ENCODE results near the gene EXOG. TPM values are rescaled to one million over a fixed set of nuclear protein-coding genes. Genes with fewer than 3 reads are reported as not detected.

EXOG gene
- polyA plus RNA-seq, 3 donors = 1.6 to 5.4 (median 2.4) TPM

GRCh38 chr3:38515367-38515766, 19.2 kb downstream of the EXOG start:
- no peaks in the 10 kb centered on the region for H3K9me3 Mint-ChIP-seq
- Histone ChIP-seq H3K4me1 (ENCODE audit: control insufficient read depth in 1 of 2, insufficient read depth in 2 of 2, low read length in 2 of 2) (no peaks in the 10 kb centered on the region), H3K36me3 (replicated peaks in 1 of 2; ENCODE audit: control insufficient read depth in 1 of 2, insufficient read depth in 2 of 2, low read length in 2 of 2) (peaks cover 26 to 68% of the 10 kb centered on the region in 2 donors), H2AFZ (ENCODE audit: insufficient read depth, low read depth, low read length, poor library complexity, severe bottlenecking) (no peak overlapping the region), H3K79me2 (ENCODE audit: insufficient read depth, low read length) (no peaks in the 10 kb centered on the region), H3K9ac (ENCODE audit: insufficient read depth, low read length, poor library complexity, severe bottlenecking) (no peak overlapping the region), H3K4me2 (replicated peaks; ENCODE audit: extremely low read depth, low read length, poor library complexity, severe bottlenecking) (no peak overlapping the region), H4K20me1 (ENCODE audit: insufficient read depth, low read length) (no peaks in the 10 kb centered on the region), H3K9me3 (replicated peaks in 1 of 2; ENCODE audit: control insufficient read depth in 1 of 2, insufficient read depth in 1 of 2, low read length in 2 of 2) (no peaks in the 10 kb centered on the region), H3K27ac (ENCODE audit: low read depth in 1 of 2, low read length in 2 of 2) (no peak overlapping the region), H3K4me3 (replicated peaks in 1 of 3; ENCODE audit: low read depth in 2 of 3, low read length in 3 of 3) (no peak overlapping the region), H3K27me3 (ENCODE audit: control insufficient read depth in 2 of 2, insufficient read depth in 2 of 2, low read length in 2 of 2) (no peaks in the 10 kb centered on the region)
- H3K27me3 Mint-ChIP-seq (ENCODE audit: low read depth in 3 of 3) = peaks cover 0 to 2% (median 0%) of the 10 kb centered on the region in 3 donors
- TF ChIP-seq CTCF (IDR thresholded peaks at IDR 0.05) = no peak
- H3K36me3 Mint-ChIP-seq = peaks cover 54 to 70% of the 10 kb centered on the region in 2 donors
- H3K4me1 Mint-ChIP-seq = peaks cover 4% of the 10 kb centered on the region
- intact Hi-C loops (cut with micrococcal nuclease) = no loop called here
- no peak overlapping the region for H3K4me3 Mint-ChIP-seq
- no peak for DNase-seq
- H3K27ac Mint-ChIP-seq = no peak overlapping the region
- WGBS (ENCODE audit: insufficient coverage) = 87% methylated on average over 4 of the region's 7 CpGs

DNA sequence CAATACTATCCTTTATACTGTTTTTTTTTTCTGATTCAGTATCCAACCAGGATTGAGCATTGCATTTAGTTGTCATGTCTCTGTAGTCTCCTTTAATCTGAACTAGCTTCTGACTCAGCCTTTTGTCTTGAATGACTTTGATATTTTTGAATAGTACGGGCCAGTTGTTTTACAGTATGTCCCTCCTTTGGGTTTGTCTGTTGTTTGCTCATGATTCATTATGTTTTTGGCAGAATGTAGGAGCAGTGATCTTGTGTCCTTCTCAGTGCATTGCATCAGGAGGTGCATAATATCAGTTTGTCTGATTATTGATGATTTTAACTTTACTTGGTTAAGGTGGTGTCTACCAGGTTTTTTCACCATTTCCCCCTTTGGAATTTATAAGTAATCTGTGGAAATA, 20.5 kb downstream of the EXOG start:
- Histone ChIP-seq H3K27ac (ENCODE audit: low read depth in 1 of 2, low read length in 2 of 2) (no peak overlapping the region), H3K4me2 (replicated peaks; ENCODE audit: extremely low read depth, low read length, poor library complexity, severe bottlenecking) (no peak overlapping the region), H4K20me1 (ENCODE audit: insufficient read depth, low read length) (peaks cover 3% of the 10 kb centered on the region), H3K9ac (ENCODE audit: insufficient read depth, low read length, poor library complexity, severe bottlenecking) (no peak overlapping the region), H3K36me3 (replicated peaks in 1 of 2; ENCODE audit: control insufficient read depth in 1 of 2, insufficient read depth in 2 of 2, low read length in 2 of 2) (peaks cover 26 to 59% of the 10 kb centered on the region in 2 donors), H3K4me1 (ENCODE audit: control insufficient read depth in 1 of 2, insufficient read depth in 2 of 2, low read length in 2 of 2) (no peaks in the 10 kb centered on the region), H2AFZ (ENCODE audit: insufficient read depth, low read depth, low read length, poor library complexity, severe bottlenecking) (no peak overlapping the region), H3K9me3 (replicated peaks in 1 of 2; ENCODE audit: control insufficient read depth in 1 of 2, insufficient read depth in 1 of 2, low read length in 2 of 2) (no peaks in the 10 kb centered on the region), H3K27me3 (ENCODE audit: control insufficient read depth in 2 of 2, insufficient read depth in 2 of 2, low read length in 2 of 2) (no peaks in the 10 kb centered on the region), H3K4me3 (replicated peaks in 1 of 3; ENCODE audit: low read depth in 2 of 3, low read length in 3 of 3) (no peak overlapping the region), H3K79me2 (ENCODE audit: insufficient read depth, low read length) (no peaks in the 10 kb centered on the region)
- no peak for TF ChIP-seq CTCF (IDR thresholded peaks at IDR 0.05)
- no peaks in the 10 kb centered on the region for H3K9me3 Mint-ChIP-seq
- intact Hi-C loops (cut with micrococcal nuclease) = no loop called here
- no peak overlapping the region for H3K27ac Mint-ChIP-seq
- H3K4me3 Mint-ChIP-seq = no peak overlapping the region
- no CpG with 5 or more reads among the region's 1 CpG for WGBS (ENCODE audit: insufficient coverage)
- H3K4me1 Mint-ChIP-seq = peaks cover 4% of the 10 kb centered on the region
- DNase-seq = no peak
- H3K27me3 Mint-ChIP-seq (ENCODE audit: low read depth in 3 of 3) = peaks cover 0 to 2% (median 0%) of the 10 kb centered on the region in 3 donors
- H3K36me3 Mint-ChIP-seq = peaks cover 46 to 62% of the 10 kb centered on the region in 2 donors
